HG02588 (cell line): ENCODE results near the gene CES2.

Source experiments
- ATAC-seq: cut with Tn5 transposase; IDR thresholded peaks from one replicate; pipeline ENCODE4 v1.9.1; 2021; ENCODE audit warnings: mild to moderate bottlenecking, moderate library complexity; ENCODE audit not compliant: unreplicated experiment

CES2 gene

GRCh38 chr16:66918355-66918754 is 17.0 kb upstream of the CES2 start:
- ATAC-seq: no peak

GRCh38 chr16:66918803-66919568 is 16.3 kb upstream of the CES2 start, which contains the start of gene CDH16:
Gene CDH16, minus strand, starts transcription at chr16:66918885. Its CDS starts 820 bp downstream, at chr16:66918065.
- ATAC-seq: no peak

GRCh38 chr16:66919569-66920298 is 15.6 kb upstream of the CES2 start:
- ATAC-seq: no peak

GRCh38 chr16:66920299-66920590 is 15.1 kb upstream of the CES2 start:
- no peak for ATAC-seq

- ATAC-seq: no peak
These were observed 14.2 kb upstream of the CES2 start for GRCh38 chr16:66920924-66921680.

GRCh38 chr16:66921729-66922450 is 13.4 kb upstream of the CES2 start:
- ATAC-seq: no peak

- no peak for ATAC-seq
These were observed 12.0 kb upstream of the CES2 start for GRCh38 chr16:66923247-66923731.

- no peak for ATAC-seq
These were observed 11.4 kb upstream of the CES2 start for GRCh38 chr16:66923866-66924265.

GRCh38 chr16:66924527-66925321 is 10.6 kb upstream of the CES2 start:
- ATAC-seq: no peak

GRCh38 chr16:66925322-66925840 is 9.9 kb upstream of the CES2 start, which contains the start of gene RRAD:
Gene RRAD, minus strand, starts transcription at chr16:66925535. Its CDS starts 356 bp downstream, at chr16:66925179.
- no peak for ATAC-seq

- ATAC-seq: no peak
These were observed 9.0 kb upstream of the CES2 start for GRCh38 chr16:66926171-66926947.

- no peak for ATAC-seq
These were observed 8.3 kb upstream of the CES2 start for GRCh38 chr16:66926961-66927436.

- no peak for ATAC-seq
These were observed 7.2 kb upstream of the CES2 start for GRCh38 chr16:66927918-66928649.

GRCh38 chr16:66928702-66929388 is 6.5 kb upstream of the CES2 start:
- no peak for ATAC-seq

- no peak for ATAC-seq
These were observed 5.1 kb upstream of the CES2 start for GRCh38 chr16:66930189-66930588.

GRCh38 chr16:66931665-66932064 is 3.7 kb upstream of the CES2 start:
- ATAC-seq: no peak

GRCh38 chr16:66932076-66932475 is 3.2 kb upstream of the CES2 start:
- ATAC-seq: no peak

GRCh38 chr16:66933776-66934137 is 1.6 kb upstream of the CES2 start:
- no peak for ATAC-seq
